Thymus (tissue), 11 donors: ENCODE data around the gene ERI3. TPM values are rescaled to one million over a fixed set of nuclear protein-coding genes. Genes with fewer than 3 reads are reported as not detected.

Source experiments
- DNase-seq, 9 donors: peaks; one replicate each; pipeline ENCODE4 v3.0.0-alpha.2; 2013; ENCODE audit warnings: low spot score in 9 of 9, low read depth in 6 of 9, missing footprints in 1 of 9
- H3K27ac ChIP-seq, 2 donors: one replicate each; pipeline ENCODE4 v1.5.1; 2013; ENCODE audit warnings: control low read depth in 1 of 2, low read depth in 1 of 2, low read length in 1 of 2, mild to moderate bottlenecking in 1 of 2, moderate library complexity in 1 of 2
- H3K27me3 ChIP-seq, 2 donors: one replicate each; pipeline ENCODE4 v1.5.1; 2013; ENCODE audit warnings: low read length in 1 of 2; ENCODE audit not compliant: control insufficient read depth in 2 of 2, insufficient read depth in 1 of 2
- H3K36me3 ChIP-seq, 2 donors: one replicate each; pipeline ENCODE4 v1.5.1; 2013; ENCODE audit warnings: low read length in 1 of 2, mild to moderate bottlenecking in 1 of 2, moderate library complexity in 1 of 2; ENCODE audit not compliant: control insufficient read depth in 2 of 2, insufficient read depth in 2 of 2
- H3K4me1 ChIP-seq, 2 donors: one replicate each; pipeline ENCODE4 v1.5.1; 2013; ENCODE audit warnings: low read length in 2 of 2; ENCODE audit not compliant: control insufficient read depth in 2 of 2, insufficient read depth in 2 of 2
- H3K4me3 ChIP-seq, 2 donors: one replicate each; pipeline ENCODE4 v1.5.1; 2013; ENCODE audit warnings: low read length in 2 of 2, control low read depth in 1 of 2, mild to moderate bottlenecking in 1 of 2
- H3K9me3 ChIP-seq, 2 donors: one replicate each; pipeline ENCODE4 v1.5.1; 2013; ENCODE audit warnings: low read length in 1 of 2, mild to moderate bottlenecking in 1 of 2; ENCODE audit not compliant: control insufficient read depth in 2 of 2, insufficient read depth in 1 of 2
- WGBS: extraction: QIAGEN DNeasy Blood & Tissue Kit; methylation state at CpG from one replicate; pipeline ENCODE4 v1.1.7; 2013; 5-methylcytosine and 5-hydroxymethylcytosine counted together
- polyA plus RNA-seq: library from polyadenylated mRNA; stranded (reverse); fragments of 200-250 nt; gene quantifications from one replicate; pipeline ENCODE4 v1.2.3, GENCODE V29; 2013
- total RNA-seq: library from RNA; stranded (reverse); fragments of 120-200 nt; gene quantifications from one replicate; pipeline ENCODE4 v1.2.4, GENCODE V29; 2013
- donor health status: healthy.

Gene ERI3
- total and polyA plus RNA-seq, 2 donors = 28.0 to 42.4 TPM

DNA sequence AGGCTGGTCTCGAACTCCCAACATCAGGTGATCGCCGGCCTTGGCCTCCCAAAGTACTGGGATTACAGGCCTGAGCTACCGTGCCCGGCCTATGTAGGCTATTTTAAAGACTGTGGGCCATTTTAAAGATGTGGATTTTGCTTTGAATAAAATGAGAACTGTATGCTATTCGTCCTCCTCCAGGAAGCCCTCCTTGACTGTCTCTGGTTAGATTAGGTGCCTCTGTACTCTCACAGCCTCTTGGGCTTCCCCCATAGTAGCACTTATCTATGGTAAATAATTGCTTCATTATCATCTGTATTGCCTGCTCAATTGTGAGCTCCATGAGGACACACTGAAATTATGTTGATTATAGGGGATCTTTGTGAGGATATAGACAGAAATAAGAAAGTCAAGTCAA, 20.5 kb upstream of the ERI3 start:
- 96% methylated on average over 6 of the region's 6 CpGs for WGBS
- DNase-seq = no peak
- H3K27me3 ChIP-seq = no peaks in the 10 kb centered on the region
- H3K4me3 ChIP-seq = no peak overlapping the region
- no peaks in the 10 kb centered on the region for H3K9me3 ChIP-seq
- no peak overlapping the region for H3K27ac ChIP-seq
- H3K36me3 ChIP-seq = no peaks in the 10 kb centered on the region
- no peaks in the 10 kb centered on the region for H3K4me1 ChIP-seq

DNA sequence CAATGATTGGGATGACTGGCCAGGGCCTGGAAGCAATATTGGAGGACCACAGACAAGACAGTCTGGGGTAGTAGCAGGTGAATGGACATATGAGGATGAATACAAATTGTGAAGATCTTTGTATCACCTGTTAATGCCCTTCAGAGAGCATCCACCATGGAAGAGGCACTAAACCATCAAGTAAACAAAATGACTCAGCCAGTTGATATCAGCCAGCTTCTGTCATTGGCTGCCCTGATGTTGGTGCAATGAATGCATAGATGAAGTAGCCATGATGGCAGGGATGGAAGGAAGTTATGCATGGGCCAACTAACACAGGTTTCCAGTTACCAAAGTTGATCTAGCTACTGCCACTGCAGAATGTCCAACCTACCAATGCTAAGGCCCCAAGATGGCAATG, 16.1 kb upstream of the ERI3 start:
- H3K4me1 ChIP-seq = no peaks in the 10 kb centered on the region
- no peaks in the 10 kb centered on the region for H3K9me3 ChIP-seq
- no peaks in the 10 kb centered on the region for H3K36me3 ChIP-seq
- no peaks in the 10 kb centered on the region for H3K27me3 ChIP-seq
- no peak overlapping the region for H3K27ac ChIP-seq
- no peak overlapping the region for H3K4me3 ChIP-seq
- no peak for DNase-seq

DNA sequence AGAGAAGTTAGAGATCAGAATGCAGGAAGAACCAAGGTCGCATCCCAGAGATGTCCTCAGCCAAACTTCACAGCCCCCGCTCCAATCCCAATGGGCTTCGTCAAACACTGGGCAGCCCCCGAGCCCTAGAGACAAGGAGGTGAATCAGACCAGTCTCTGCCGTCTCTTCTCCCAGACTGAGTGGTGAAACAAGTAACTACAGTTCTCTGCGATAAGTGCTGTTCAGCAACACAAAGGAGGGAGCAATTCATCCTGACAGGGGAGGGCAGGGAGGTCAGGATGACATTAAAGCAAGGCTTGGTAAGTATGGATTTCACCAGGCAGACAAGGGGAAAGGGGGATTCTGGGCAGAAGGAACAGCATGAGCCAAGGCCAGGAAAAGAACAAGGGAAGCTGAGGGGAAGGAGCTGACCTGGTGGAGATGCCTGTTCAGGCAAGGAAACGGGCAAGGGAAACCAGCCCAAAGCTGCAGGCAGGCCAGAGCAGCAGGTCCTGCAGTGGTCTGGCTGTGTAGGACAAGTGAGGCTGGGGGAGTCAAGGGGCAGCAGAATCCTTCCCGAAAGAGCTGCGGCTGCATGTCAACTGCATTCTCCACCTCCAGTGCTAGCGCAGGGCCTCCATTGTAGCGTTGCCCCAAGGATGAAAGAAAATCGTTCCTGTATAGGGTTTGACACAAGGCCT, 13.6 kb upstream of the ERI3 start:
- H3K4me3 ChIP-seq = no peak overlapping the region
- WGBS = 96% methylated on average over 12 of the region's 12 CpGs
- no peak overlapping the region for H3K27ac ChIP-seq
- no peaks in the 10 kb centered on the region for H3K27me3 ChIP-seq
- H3K9me3 ChIP-seq = no peaks in the 10 kb centered on the region
- H3K4me1 ChIP-seq = no peaks in the 10 kb centered on the region
- no peak for DNase-seq
- H3K36me3 ChIP-seq = no peaks in the 10 kb centered on the region

DNA sequence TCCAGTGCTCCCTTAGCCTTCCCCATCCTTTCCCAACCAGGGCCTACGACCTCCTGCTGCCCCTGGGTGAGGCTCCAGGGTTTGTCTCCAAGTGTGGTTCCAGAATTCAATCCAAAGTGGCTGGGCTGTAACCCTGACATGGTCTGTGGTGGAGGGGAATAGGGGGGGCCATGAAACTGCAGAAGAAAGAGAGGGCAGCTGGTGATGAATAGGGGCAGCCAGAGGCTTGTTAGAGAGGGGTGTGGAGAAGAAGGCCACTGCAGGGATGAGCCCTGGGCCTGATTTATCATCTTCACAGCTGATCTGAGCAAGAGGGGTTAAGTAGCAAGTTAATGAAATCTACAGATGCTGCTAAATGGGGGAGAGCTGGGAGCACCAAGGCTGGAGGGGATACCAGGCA, 12.9 kb upstream of the ERI3 start:
- no peaks in the 10 kb centered on the region for H3K9me3 ChIP-seq
- H3K4me3 ChIP-seq = no peak overlapping the region
- H3K4me1 ChIP-seq = no peaks in the 10 kb centered on the region
- H3K36me3 ChIP-seq = no peaks in the 10 kb centered on the region
- no peak for DNase-seq
- no peak overlapping the region for H3K27ac ChIP-seq
- no peaks in the 10 kb centered on the region for H3K27me3 ChIP-seq
- WGBS = 81% methylated on average over 1 of the region's 1 CpG

DNA sequence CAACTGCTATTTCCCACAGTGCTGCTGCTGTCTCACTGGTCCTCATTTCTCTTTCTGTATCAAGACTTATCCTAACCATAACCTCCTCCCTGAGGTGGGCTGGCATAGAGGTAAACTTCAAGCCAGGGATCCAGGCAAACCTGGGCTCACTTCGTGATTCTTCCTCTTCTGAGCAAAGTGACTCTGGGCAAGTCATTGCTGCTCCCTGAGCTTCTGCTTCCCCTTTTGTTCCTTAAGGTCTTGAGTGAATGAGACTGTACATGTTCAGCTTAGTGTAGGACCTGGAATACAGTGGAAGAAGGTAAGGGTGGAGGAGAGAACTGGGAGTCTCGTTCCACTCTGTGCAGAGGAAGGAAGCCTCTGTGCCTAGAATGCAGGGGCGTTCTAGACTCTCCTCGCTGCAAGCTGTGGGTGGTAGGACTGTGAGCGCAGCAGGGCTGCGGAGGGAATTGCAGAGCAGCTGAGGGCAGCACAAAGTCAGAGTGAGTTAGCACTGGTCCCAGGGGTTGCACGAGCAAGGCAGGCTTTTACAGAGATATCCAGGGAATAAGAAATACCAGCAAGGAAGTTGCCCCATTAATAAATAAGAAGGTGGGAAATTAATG, 11.4 kb upstream of the ERI3 start:
- DNase-seq = no peak
- Histone ChIP-seq H3K9me3 (no peaks in the 10 kb centered on the region), H3K4me1 (no peaks in the 10 kb centered on the region), H3K36me3 (no peaks in the 10 kb centered on the region), H3K27me3 (no peaks in the 10 kb centered on the region), H3K27ac (no peak overlapping the region), H3K4me3 (no peak overlapping the region)
- WGBS = 96% methylated on average over 7 of the region's 7 CpGs

DNA sequence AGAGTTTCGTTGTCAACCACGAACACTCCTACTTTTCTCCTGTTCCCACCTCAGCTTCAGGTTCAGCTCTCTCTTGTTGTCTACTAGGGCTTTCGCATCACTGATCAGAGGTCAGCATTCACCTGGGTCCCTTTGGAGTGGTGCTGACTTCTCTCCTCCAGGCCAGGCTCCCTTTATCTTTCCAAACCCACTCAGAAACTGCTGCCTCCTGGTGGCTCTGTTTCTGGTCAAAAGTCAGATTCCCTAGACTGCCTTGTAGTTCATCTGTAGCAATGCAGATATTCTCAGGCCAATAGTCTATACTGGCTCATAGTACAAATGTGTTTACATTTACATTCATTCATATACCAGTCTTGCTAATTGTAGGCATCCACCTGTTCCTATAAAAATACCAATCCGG, 6.4 kb upstream of the ERI3 start:
- H3K4me3 ChIP-seq = no peak overlapping the region
- H3K27me3 ChIP-seq = no peaks in the 10 kb centered on the region
- no peaks in the 10 kb centered on the region for H3K36me3 ChIP-seq
- no peak overlapping the region for H3K27ac ChIP-seq
- H3K9me3 ChIP-seq = no peaks in the 10 kb centered on the region
- no peaks in the 10 kb centered on the region for H3K4me1 ChIP-seq
- DNase-seq = no peak
- 74% methylated on average over 4 of the region's 4 CpGs for WGBS

DNA sequence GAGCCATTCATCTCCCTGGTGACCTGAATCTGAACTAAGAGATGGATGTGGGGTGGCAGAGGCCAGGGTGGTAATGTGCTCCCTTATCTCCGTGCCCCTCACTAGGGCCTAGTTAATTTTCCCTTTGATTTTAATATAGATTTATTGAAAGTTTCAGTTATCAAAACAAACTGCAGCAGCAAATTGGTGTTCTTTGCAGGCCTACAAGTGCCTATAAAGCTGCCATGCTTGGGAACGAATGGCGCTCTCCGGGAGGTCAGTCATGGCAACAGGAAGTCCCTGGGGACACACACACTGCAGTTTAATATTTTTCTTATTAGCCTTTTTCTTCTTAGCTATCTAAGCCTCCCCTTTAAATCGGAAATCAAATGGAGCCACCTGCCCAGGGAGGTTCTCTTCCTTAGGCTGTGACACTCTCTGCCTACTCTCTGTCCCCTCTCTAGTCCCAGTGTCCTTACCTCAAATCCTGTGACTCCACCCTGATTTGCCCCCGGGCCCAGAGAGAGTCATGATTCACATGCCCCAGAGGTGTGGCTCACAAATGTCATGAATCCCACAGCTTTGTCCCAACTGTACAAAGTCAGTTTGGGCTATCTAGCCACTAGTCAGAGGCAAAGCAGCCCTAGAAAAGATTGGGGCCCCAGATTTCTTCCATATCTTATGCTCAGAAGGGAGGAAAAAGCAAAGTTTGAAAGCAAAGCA, 4.3 kb upstream of the ERI3 start:
- Histone ChIP-seq H3K27me3 (no peaks in the 10 kb centered on the region), H3K27ac (no peak overlapping the region), H3K4me1 (peaks cover 4 to 6% of the 10 kb centered on the region in 2 donors), H3K4me3 (no peak overlapping the region), H3K9me3 (no peaks in the 10 kb centered on the region), H3K36me3 (no peaks in the 10 kb centered on the region)
- 96% methylated on average over 6 of the region's 6 CpGs for WGBS
- DNase-seq = no peak

DNA sequence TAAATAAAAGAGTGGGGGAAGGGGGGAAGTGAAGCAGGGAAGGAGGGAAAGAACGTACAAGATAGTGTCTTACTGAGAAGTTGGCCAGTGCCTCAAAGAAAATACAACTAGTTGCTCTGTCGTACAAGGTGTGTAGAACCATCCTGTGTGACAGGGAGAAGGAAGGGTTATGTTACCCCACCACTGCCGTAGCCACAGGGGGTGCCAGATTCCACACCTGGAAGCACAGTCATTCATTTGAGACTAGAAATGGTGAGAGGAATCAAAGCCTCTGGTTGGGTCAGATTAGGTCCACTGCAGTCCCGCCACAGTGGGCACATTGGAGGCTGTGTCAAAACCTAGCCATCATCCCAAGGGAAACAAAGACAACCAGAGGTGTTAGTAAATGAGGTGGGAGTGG, 2.7 kb upstream of the ERI3 start:
- Histone ChIP-seq H3K27ac (no peak overlapping the region), H3K4me1 (peaks cover 4 to 10% of the 10 kb centered on the region in 2 donors), H3K9me3 (no peaks in the 10 kb centered on the region), H3K36me3 (no peaks in the 10 kb centered on the region), H3K4me3 (no peak overlapping the region), H3K27me3 (no peaks in the 10 kb centered on the region)
- 96% methylated on average over 4 of the region's 4 CpGs for WGBS
- DNase-seq = no peak

DNA sequence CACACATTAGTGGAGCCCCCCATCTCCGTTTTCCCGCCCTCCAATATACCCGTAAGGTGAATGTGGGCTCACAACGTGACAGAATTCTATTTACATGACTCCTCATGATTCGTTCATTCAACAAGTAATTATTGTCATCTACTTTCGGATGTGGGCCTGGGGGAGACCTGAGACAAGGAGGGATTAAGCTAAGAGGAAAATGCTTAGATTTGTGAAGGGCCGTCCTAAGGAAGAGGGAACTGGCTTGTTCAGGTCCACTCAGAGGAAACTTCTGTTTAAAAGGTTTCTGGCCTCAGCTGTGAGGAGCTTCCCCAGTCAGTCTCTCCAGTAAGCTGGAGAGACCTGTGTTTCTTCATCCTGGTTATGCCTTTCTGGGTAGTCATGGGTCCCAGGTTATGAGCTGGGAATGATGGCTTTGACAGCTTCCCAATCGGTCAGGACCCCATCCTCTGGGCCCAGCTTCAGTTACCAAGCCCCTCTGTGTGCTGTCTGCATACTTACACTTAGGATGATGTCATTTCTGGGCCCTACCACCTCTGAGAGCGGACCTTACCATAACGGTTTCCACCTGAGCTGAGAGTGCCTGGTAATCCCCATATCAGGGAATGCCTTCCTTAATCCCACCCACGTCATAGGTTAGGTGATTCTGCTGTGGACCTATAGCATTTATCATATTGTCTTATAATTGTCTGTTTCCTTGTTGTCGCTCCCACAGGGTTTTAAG, 687 bp upstream of the ERI3 start:
- H3K9me3 ChIP-seq = no peaks in the 10 kb centered on the region
- no peaks in the 10 kb centered on the region for H3K36me3 ChIP-seq
- WGBS = 91% methylated on average over 12 of the region's 12 CpGs
- no peaks in the 10 kb centered on the region for H3K27me3 ChIP-seq
- peaks cover 4 to 10% of the 10 kb centered on the region in 2 donors for H3K4me1 ChIP-seq
- no peak overlapping the region for H3K4me3 ChIP-seq
- no peak overlapping the region for H3K27ac ChIP-seq
- DNase-seq = no peak
